ENCODE data around the gene BLM. TPM values are rescaled to one million over a fixed set of nuclear protein-coding genes. Genes with fewer than 3 reads are reported as not detected.
"Not testable (repeated sequence)": the region's sequence is repeated elsewhere in the genome, so short reads cannot be mapped to it uniquely, and the experiment has no call there.

Gene BLM
- total RNA-seq, 2 donors from 2014 or later: 29.6 to 34.9 TPM

GRCh38 chr15:90840954-90841353, 123.8 kb downstream of the BLM start:
- H3K27me3 ChIP-seq (ENCODE audit: control insufficient read depth, insufficient read depth, low read length, poor library complexity, severe bottlenecking): no peaks in the 10 kb centered on the region
- H3K36me3 ChIP-seq (ENCODE audit: control insufficient read depth, insufficient read depth, low read length): no peaks in the 10 kb centered on the region
- no peak for TF ChIP-seq CTCF (conservative IDR thresholded peaks at IDR 0.05)
- H3K9ac ChIP-seq (ENCODE audit: extremely low read depth, low read length, poor library complexity, severe bottlenecking): no peak overlapping the region
- peaks cover 5% of the 10 kb centered on the region for H3K4me1 ChIP-seq (ENCODE audit: control insufficient read depth, insufficient read depth, low read length)
- H3K27ac ChIP-seq (ENCODE audit: low read depth, low read length): no peak overlapping the region
- H3K9me3 Mint-ChIP-seq: no peaks in the 10 kb centered on the region
- peaks cover 15% of the 10 kb centered on the region for H3K4me1 Mint-ChIP-seq
- H3K27ac Mint-ChIP-seq: no peak overlapping the region
- no peaks in the 10 kb centered on the region for H3K36me3 Mint-ChIP-seq (ENCODE audit: low read depth)
- no peak overlapping the region for H3K4me3 ChIP-seq (ENCODE audit: low read length)
- no peaks in the 10 kb centered on the region for H3K27me3 Mint-ChIP-seq (ENCODE audit: insufficient read depth)
- no peak overlapping the region for H3K4me3 Mint-ChIP-seq
- no peak for DNase-seq
- 96 to 100% methylated on average over 1 to 7 of the region's 8 CpGs for WGBS, 2 experiments (ENCODE audit: insufficient coverage in 1 of 2, insufficient read length in 1 of 2)
- no peaks in the 10 kb centered on the region for H3K9me3 ChIP-seq (ENCODE audit: control insufficient read depth, low read length)

DNA sequence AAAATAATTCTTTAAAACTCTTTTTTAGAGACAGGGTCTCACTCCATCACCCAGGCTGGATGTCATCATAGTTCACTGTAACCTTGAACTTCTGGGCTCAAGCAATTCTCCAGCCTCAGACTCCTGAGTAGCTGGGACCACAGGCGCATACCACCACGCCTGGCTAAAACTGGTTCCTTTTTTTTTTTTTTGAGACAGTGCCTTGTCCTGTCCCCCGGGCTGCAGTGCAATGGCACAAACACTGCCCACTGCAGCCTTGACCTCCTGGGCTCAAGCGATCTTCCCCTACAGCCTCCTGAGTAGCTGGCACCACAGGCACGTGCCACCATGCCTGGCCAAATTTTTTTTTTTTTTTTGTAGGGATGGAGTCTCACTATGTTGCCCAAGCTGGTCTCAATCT, 127.5 kb downstream of the BLM start:
- Mint-ChIP-seq H3K27ac (no peak overlapping the region), H3K9me3 (no peaks in the 10 kb centered on the region), H3K4me1 (peaks cover 9% of the 10 kb centered on the region), H3K36me3 (ENCODE audit: low read depth) (no peaks in the 10 kb centered on the region), H3K27me3 (ENCODE audit: insufficient read depth) (no peaks in the 10 kb centered on the region), H3K4me3 (no peak overlapping the region)
- Histone ChIP-seq H3K27ac (ENCODE audit: low read depth, low read length) (no peak overlapping the region), H3K4me1 (ENCODE audit: control insufficient read depth, insufficient read depth, low read length) (peaks cover under 1% of the 10 kb centered on the region), H3K4me3 (ENCODE audit: low read length) (no peak overlapping the region), H3K9ac (ENCODE audit: extremely low read depth, low read length, poor library complexity, severe bottlenecking) (no peak overlapping the region), H3K36me3 (ENCODE audit: control insufficient read depth, insufficient read depth, low read length) (no peaks in the 10 kb centered on the region), H3K27me3 (ENCODE audit: control insufficient read depth, insufficient read depth, low read length, poor library complexity, severe bottlenecking) (no peaks in the 10 kb centered on the region), H3K9me3 (ENCODE audit: control insufficient read depth, low read length) (no peaks in the 10 kb centered on the region)
- no peak for TF ChIP-seq CTCF (conservative IDR thresholded peaks at IDR 0.05)
- DNase-seq: no peak
- WGBS, 2 experiments (ENCODE audit: insufficient coverage in 1 of 2, insufficient read length in 1 of 2): 96 to 100% methylated on average over 1 to 5 of the region's 5 CpGs

DNA sequence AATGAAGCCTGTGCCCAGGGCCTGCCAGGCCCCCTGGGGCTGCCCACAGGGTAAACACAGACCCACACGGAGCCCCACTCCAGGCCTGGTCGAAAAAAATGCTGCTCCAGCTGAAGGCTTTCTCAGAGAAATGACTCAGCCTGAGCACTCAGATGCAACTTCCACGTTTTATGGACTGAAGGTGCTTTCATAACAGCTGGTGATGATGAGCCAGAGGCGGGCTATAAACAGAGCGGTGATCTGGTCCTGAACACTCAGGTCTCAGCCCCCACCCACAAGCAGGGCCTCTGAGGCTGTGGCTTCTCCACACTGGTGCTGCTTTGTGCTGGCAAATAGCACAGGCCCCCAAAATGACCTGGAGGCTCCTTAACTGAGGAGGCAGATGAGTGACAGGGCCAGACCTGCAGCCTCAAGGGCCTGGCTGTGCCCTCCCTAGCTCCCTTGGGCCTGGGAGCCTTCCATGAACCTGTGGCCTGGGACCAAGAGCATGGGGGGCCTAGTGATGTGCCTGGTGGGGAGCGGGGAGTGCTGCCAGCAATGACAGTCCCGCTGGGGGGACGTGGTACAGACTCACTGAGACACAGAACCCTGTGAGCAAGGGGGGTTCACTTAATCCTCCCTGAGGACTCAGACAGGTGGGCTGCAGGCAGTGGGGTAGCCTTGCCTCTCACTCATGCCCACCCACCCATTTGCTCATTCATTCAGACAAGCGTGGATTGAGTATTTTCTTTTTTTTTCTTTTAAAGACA, 128.2 kb downstream of the BLM start:
- Histone ChIP-seq H3K27me3 (ENCODE audit: control insufficient read depth, insufficient read depth, low read length, poor library complexity, severe bottlenecking) (no peaks in the 10 kb centered on the region), H3K9ac (ENCODE audit: extremely low read depth, low read length, poor library complexity, severe bottlenecking) (no peak overlapping the region), H3K4me1 (ENCODE audit: control insufficient read depth, insufficient read depth, low read length) (no peaks in the 10 kb centered on the region), H3K4me3 (ENCODE audit: low read length) (no peak overlapping the region), H3K36me3 (ENCODE audit: control insufficient read depth, insufficient read depth, low read length) (no peaks in the 10 kb centered on the region), H3K27ac (ENCODE audit: low read depth, low read length) (no peak overlapping the region), H3K9me3 (ENCODE audit: control insufficient read depth, low read length) (no peaks in the 10 kb centered on the region)
- Mint-ChIP-seq H3K4me3 (no peak overlapping the region), H3K27me3 (ENCODE audit: insufficient read depth) (no peaks in the 10 kb centered on the region), H3K4me1 (peaks cover 6% of the 10 kb centered on the region), H3K27ac (no peak overlapping the region), H3K36me3 (ENCODE audit: low read depth) (no peaks in the 10 kb centered on the region), H3K9me3 (no peaks in the 10 kb centered on the region)
- TF ChIP-seq CTCF (conservative IDR thresholded peaks at IDR 0.05): no peak
- 82 to 86% methylated on average over 3 to 9 of the region's 9 CpGs for WGBS, 2 experiments (ENCODE audit: insufficient coverage in 1 of 2, insufficient read length in 1 of 2)
- DNase-seq: no peak

- not testable (repeated sequence) for H3K4me3 Mint-ChIP-seq; H3K27me3 ChIP-seq (ENCODE audit: control insufficient read depth, insufficient read depth, low read length, poor library complexity, severe bottlenecking); H3K4me1 ChIP-seq (ENCODE audit: control insufficient read depth, insufficient read depth, low read length); H3K27ac ChIP-seq (ENCODE audit: low read depth, low read length); H3K27me3 Mint-ChIP-seq (ENCODE audit: insufficient read depth); DNase-seq; H3K9ac ChIP-seq (ENCODE audit: extremely low read depth, low read length, poor library complexity, severe bottlenecking); H3K4me1 Mint-ChIP-seq; H3K36me3 Mint-ChIP-seq (ENCODE audit: low read depth); H3K9me3 ChIP-seq (ENCODE audit: control insufficient read depth, low read length); H3K36me3 ChIP-seq (ENCODE audit: control insufficient read depth, insufficient read depth, low read length); H3K4me3 ChIP-seq (ENCODE audit: low read length); H3K9me3 Mint-ChIP-seq; H3K27ac Mint-ChIP-seq
- 71 to 100% methylated on average over 1 of the region's 1 CpG for WGBS, 2 experiments (ENCODE audit: insufficient coverage in 1 of 2, insufficient read length in 1 of 2)
These were observed 132.3 kb downstream of the BLM start for GRCh38 chr15:90849424-90849823.

All from endodermal cell (in vitro differentiated cells).